Suprapubic skin (tissue), 4 donors: ENCODE results near the gene VARS1. TPM values are rescaled to one million over a fixed set of nuclear protein-coding genes. Genes with fewer than 3 reads are reported as not detected.

Source experiments
- DNase-seq, 2 donors: peaks; one replicate each; pipeline ENCODE4 v3.0.0-alpha.2; 2019; ENCODE audit warnings: low spot score in 2 of 2
- H3K27ac ChIP-seq: fragments of 200-600 bp; sonication (generic); one replicate; pipeline ENCODE4 v1.5.1; 2019
- H3K27me3 ChIP-seq: fragments of 200-600 bp; sonication (generic); one replicate; pipeline ENCODE4 v1.5.1; 2019
- H3K36me3 ChIP-seq: fragments of 200-600 bp; sonication (generic); one replicate; pipeline ENCODE4 v1.5.1; 2019
- H3K4me1 ChIP-seq: fragments of 200-600 bp; sonication (generic); one replicate; pipeline ENCODE4 v1.5.1; 2019
- H3K4me3 ChIP-seq: fragments of 200-600 bp; sonication (generic); one replicate; pipeline ENCODE4 v1.5.1; 2019; ENCODE audit warnings: mild to moderate bottlenecking
- H3K9me3 ChIP-seq: fragments of 200-600 bp; sonication (generic); one replicate; pipeline ENCODE4 v1.5.1; 2019
- EP300 ChIP-seq: sonication (generic); formaldehyde crosslinking; IDR thresholded peaks from one replicate; pipeline ENCODE4 v1.6.1; 2017; ENCODE audit warnings: antibody characterized with exemption
- POLR2A ChIP-seq, 2 donors: fragments of 450-650 bp; IDR thresholded peaks; one replicate each; pipeline ENCODE4 v1.6.1; 2017; ENCODE audit warnings: antibody characterized with exemption in 2 of 2, mild to moderate bottlenecking in 2 of 2, moderate library complexity in 2 of 2
- POLR2AphosphoS5 ChIP-seq, 3 donors: sonication (generic); formaldehyde crosslinking; IDR thresholded peaks; one replicate each; pipeline ENCODE4 v1.6.1; 2017; ENCODE audit warnings: antibody characterized with exemption in 3 of 3
- WGBS: methylation state at CpG from one replicate; pipeline ENCODE4 v1.1.5; 2018; 5-methylcytosine and 5-hydroxymethylcytosine counted together
- total RNA-seq, 4 donors: library from RNA; depleted of rRNA; stranded (reverse); fragments of >200 nt; gene quantifications; one replicate each; pipeline ENCODE4 v1.1.0, GENCODE V29; 2016
- TF ChIP-seq, protein P1 (sequence below), 2 donors: fragments of 200-600 bp in 1 of 2; fragments of 450-650 bp in 1 of 2; sonication (generic) in 1 of 2; IDR thresholded peaks; one replicate each; pipeline ENCODE4 v1.5.1; 2016 to 2019; ENCODE audit warnings: antibody characterized with exemption in 2 of 2, mild to moderate bottlenecking in 1 of 2, moderate library complexity in 1 of 2

Gene VARS1
- total RNA-seq, 4 donors from 2014 or later = 48.8 to 60.0 (median 59.1) TPM

DNA sequence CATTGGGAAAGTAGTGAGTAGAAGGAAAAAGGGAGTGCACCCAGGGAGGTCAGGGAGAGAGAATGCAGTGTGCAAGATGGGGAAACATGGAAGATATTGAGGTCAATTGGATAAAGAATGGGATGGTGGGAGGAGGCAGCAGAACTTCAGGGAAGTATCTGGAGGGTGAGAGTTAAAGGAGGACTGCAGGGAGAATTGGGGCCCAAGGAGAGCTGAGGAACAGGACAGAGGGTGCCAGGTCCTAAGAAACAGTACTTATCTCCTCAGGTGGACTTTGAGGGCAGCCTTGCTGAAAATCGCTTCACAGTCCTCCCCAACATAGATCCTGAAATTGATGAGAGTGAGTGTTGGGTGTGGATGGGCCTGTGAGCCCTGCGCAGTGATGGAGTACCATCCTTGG lies 37.3 kb downstream of the VARS1 start:
- H3K27me3 ChIP-seq = no peaks in the 10 kb centered on the region
- H3K27ac ChIP-seq = no peak overlapping the region
- DNase-seq = no peak
- H3K4me1 ChIP-seq = peaks cover 5% of the 10 kb centered on the region
- no peak overlapping the region for H3K4me3 ChIP-seq
- no peak for TF ChIP-seq POLR2A (IDR thresholded peaks at IDR 0.05)
- TF ChIP-seq EP300 = no peak
- 97% methylated on average over 2 of the region's 2 CpGs for WGBS
- no peaks in the 10 kb centered on the region for H3K9me3 ChIP-seq
- peaks cover 22% of the 10 kb centered on the region for H3K36me3 ChIP-seq

DNA sequence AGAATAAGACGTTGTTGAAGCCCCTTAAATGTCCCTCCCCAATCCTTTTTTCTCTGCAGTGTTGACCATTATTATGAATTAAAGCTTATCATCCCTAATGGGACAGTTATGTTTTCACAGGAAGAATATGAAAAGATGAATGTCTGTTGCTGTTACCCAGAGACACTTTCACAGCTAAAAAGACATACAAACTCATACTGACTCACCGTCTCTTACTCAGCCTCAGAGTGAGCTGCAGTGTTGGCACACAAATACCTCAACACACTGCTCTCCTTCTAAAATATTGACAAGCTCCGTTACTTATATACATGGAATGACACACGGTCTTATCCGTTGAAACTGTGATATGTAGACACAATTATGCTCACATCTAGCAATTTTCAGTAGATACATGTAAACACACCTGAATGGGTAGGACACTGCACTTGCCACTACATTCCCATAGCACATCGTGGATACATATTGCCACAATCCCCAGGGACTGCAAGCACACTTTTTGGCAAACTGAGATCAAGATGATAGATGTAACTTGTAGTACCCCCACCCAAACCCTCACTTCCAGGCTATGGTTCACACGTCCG lies 42.7 kb downstream of the VARS1 start:
- 76% methylated on average over 8 of the region's 8 CpGs for WGBS
- no peaks in the 10 kb centered on the region for H3K27me3 ChIP-seq
- H3K4me3 ChIP-seq = no peak overlapping the region
- H3K36me3 ChIP-seq = no peaks in the 10 kb centered on the region
- no peak for DNase-seq
- no peaks in the 10 kb centered on the region for H3K9me3 ChIP-seq
- TF ChIP-seq POLR2A (IDR thresholded peaks at IDR 0.05) (no peak), EP300 (no peak)
- TF ChIP-seq, protein P1, sequence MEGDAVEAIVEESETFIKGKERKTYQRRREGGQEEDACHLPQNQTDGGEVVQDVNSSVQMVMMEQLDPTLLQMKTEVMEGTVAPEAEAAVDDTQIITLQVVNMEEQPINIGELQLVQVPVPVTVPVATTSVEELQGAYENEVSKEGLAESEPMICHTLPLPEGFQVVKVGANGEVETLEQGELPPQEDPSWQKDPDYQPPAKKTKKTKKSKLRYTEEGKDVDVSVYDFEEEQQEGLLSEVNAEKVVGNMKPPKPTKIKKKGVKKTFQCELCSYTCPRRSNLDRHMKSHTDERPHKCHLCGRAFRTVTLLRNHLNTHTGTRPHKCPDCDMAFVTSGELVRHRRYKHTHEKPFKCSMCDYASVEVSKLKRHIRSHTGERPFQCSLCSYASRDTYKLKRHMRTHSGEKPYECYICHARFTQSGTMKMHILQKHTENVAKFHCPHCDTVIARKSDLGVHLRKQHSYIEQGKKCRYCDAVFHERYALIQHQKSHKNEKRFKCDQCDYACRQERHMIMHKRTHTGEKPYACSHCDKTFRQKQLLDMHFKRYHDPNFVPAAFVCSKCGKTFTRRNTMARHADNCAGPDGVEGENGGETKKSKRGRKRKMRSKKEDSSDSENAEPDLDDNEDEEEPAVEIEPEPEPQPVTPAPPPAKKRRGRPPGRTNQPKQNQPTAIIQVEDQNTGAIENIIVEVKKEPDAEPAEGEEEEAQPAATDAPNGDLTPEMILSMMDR (IDR thresholded peaks at IDR 0.05) = no peak
- H3K4me1 ChIP-seq = no peaks in the 10 kb centered on the region
- no peak overlapping the region for H3K27ac ChIP-seq

DNA sequence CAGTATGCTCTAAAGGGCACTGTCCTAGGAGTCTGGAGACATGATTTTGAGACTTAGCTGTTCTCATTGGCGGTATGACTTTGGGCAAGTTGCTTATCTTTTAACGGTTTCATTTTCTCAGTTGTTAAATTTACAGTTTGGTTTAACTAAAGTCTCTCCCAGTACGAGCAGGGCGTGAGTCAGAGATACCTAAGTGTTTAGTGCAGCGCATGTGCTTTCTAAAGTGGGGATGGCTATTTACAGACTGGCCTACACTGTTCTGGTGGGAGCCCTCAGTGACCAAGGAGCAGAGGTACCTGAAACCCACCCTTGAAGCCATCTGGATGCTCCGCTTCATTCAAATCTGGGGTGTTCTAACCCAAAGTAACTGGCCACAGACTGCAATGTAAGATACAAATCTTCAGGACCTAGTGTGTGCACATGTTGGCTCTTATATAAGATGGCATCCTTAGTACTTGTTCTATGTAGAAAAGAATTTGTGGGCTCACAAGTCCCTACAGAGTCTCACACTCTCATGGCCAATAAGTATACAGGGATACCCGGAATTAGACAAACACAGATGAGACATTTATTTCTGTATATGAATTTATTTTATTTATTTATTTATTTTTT lies 45.0 kb downstream of the VARS1 start:
- 94% methylated on average over 7 of the region's 7 CpGs for WGBS
- H3K4me3 ChIP-seq = no peak overlapping the region
- no peaks in the 10 kb centered on the region for H3K4me1 ChIP-seq
- peaks cover 9% of the 10 kb centered on the region for H3K36me3 ChIP-seq
- no peak for TF ChIP-seq POLR2AphosphoS5 (IDR thresholded peaks at IDR 0.05)
- no peak for TF ChIP-seq EP300
- TF ChIP-seq, protein P1 (IDR thresholded peaks at IDR 0.05) = no peak
- no peak for TF ChIP-seq POLR2A (IDR thresholded peaks at IDR 0.05)
- no peaks in the 10 kb centered on the region for H3K27me3 ChIP-seq
- no peak overlapping the region for H3K27ac ChIP-seq
- DNase-seq = no peak
- no peaks in the 10 kb centered on the region for H3K9me3 ChIP-seq

DNA sequence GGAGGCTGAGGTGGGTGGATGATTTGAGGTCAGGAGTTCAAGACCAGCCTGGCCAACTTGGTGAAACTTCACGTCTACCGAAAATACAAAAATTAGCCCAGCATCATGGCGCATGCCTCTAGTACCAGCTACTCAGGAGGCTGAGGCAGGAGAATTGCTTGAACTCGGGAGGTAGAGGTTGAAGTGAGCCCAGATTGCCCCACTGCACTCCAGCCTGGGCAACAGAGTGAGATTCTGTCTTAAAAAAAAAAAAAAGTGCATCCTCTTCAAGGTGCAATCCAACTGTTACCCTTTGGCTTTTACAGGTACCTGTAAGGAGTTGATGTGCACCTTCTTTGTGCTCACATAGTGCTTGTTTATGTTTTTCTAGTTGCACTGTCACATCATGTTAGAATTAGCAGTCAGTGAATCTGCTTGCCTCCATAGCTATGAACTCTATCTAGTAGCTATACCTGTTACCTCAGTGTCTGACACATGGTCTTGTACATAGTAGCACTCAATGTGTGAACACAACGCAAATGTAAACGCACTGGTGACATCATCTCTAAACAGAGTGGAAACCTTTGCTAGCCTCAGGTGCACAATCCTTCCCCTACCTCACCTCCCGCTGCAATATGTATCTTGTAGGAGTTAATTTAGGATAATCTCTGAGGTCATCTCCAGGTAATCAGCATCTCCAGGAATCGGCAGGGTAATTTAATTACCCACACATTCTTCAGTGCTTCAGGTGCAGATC lies 46.1 kb downstream of the VARS1 start:
- H3K27ac ChIP-seq = no peak overlapping the region

More for the DNA sequence above, 46.1 kb downstream of the VARS1 start:
- Histone ChIP-seq H3K4me1 (no peaks in the 10 kb centered on the region), H3K4me3 (no peak overlapping the region), H3K9me3 (no peaks in the 10 kb centered on the region), H3K36me3 (peaks cover 9% of the 10 kb centered on the region), H3K27me3 (no peaks in the 10 kb centered on the region)
- no peak for DNase-seq
- 89% methylated on average over 8 of the region's 8 CpGs for WGBS
- no peak for TF ChIP-seq POLR2A (IDR thresholded peaks at IDR 0.05)

Other genes starting within 250 kb of the VARS1 start
- gene ATP6V1G2, start 249.1 kb downstream of the VARS1 start, total RNA-seq = 1 to 10 TPM in 2 of 4 donors, under 1 TPM in 1, not detected in 1; 0.64 to 1.6 (median 1.4) TPM
- 10 to 100 TPM; 23.6 to 29.5 (median 25.7) TPM for gene NFKBIL1, start 248.1 kb downstream of the VARS1 start, total RNA-seq
- under 1 TPM in 1 of 4 donors, not detected in 3; 0.47 TPM for gene LTA, start 223.5 kb downstream of the VARS1 start, total RNA-seq
- gene TNF, start 220.2 kb downstream of the VARS1 start, total RNA-seq = 1 to 10 TPM; 1.0 to 6.4 (median 3.3) TPM
- not detected for gene LTB, start 213.3 kb downstream of the VARS1 start, total RNA-seq
- gene LST1, start 209.5 kb downstream of the VARS1 start, total RNA-seq = 10 to 100 TPM in 1 of 4 donors, 1 to 10 TPM in 3; 3.7 to 72.9 (median 6.7) TPM
- gene NCR3, start 202.7 kb downstream of the VARS1 start, total RNA-seq = not detected
- 10 to 100 TPM in 1 of 4 donors, 1 to 10 TPM in 3; 2.6 to 16.3 (median 5.8) TPM for gene AIF1, start 180.5 kb downstream of the VARS1 start, total RNA-seq
- gene PRRC2A, start 175.0 kb downstream of the VARS1 start, total RNA-seq = 100 to 1,000 TPM; 100 to 163 (median 113) TPM
- 100 to 1,000 TPM; 239 to 360 (median 309) TPM for gene BAG6, start 143.1 kb downstream of the VARS1 start, total RNA-seq
- gene APOM, start 139.9 kb downstream of the VARS1 start, total RNA-seq = 1 to 10 TPM; 2.8 to 8.3 (median 6.1) TPM
- gene C6orf47, start 135.0 kb downstream of the VARS1 start, total RNA-seq = 10 to 100 TPM; 31.6 to 41.0 (median 38.1) TPM
- 10 to 100 TPM; 15.0 to 22.6 (median 20.1) TPM for gene GPANK1, start 130.8 kb downstream of the VARS1 start, total RNA-seq
- 100 to 1,000 TPM; 381 to 429 (median 403) TPM for gene CSNK2B, start 129.7 kb downstream of the VARS1 start, total RNA-seq
- 10 to 100 TPM; 11.4 to 63.7 (median 13.9) TPM for gene LY6G5B, start 125.8 kb downstream of the VARS1 start, total RNA-seq
- 1 to 10 TPM in 1 of 4 donors, under 1 TPM in 1, not detected in 2; 0.73 to 5.1 TPM for gene LY6G5C, start 114.7 kb downstream of the VARS1 start, total RNA-seq
- gene ABHD16A, start 92.4 kb downstream of the VARS1 start, total RNA-seq = 10 to 100 TPM; 49.4 to 68.2 (median 57.3) TPM
- gene LY6G6F, start 88.9 kb downstream of the VARS1 start, total RNA-seq = not detected
- 10 to 100 TPM in 1 of 4 donors, 1 to 10 TPM in 1, not detected in 2; 5.5 to 30.8 TPM for gene LY6G6D, start 80.4 kb downstream of the VARS1 start, total RNA-seq
- gene LY6G6C, start 74.0 kb downstream of the VARS1 start, total RNA-seq = 100 to 1,000 TPM in 3 of 4 donors, 10 to 100 TPM in 1; 80.0 to 376 (median 338) TPM
- 1 to 10 TPM; 1.6 to 4.6 (median 4.5) TPM for gene MPIG6B, start 72.4 kb downstream of the VARS1 start, total RNA-seq
- gene DDAH2, start 66.5 kb downstream of the VARS1 start, total RNA-seq = 10 to 100 TPM; 66.8 to 84.2 (median 68.3) TPM
- gene CLIC1, start 59.2 kb downstream of the VARS1 start, total RNA-seq = 100 to 1,000 TPM; 239 to 420 (median 333) TPM
- gene MSH5, start 55.7 kb downstream of the VARS1 start, total RNA-seq = 10 to 100 TPM; 12.6 to 60.1 (median 17.2) TPM
- gene SAPCD1, start 33.1 kb downstream of the VARS1 start, total RNA-seq = 10 to 100 TPM in 3 of 4 donors, 1 to 10 TPM in 1; 9.3 to 42.2 (median 20.3) TPM
- gene VWA7, start 18.4 kb downstream of the VARS1 start, total RNA-seq = 1 to 10 TPM; 1.3 to 3.3 (median 2.3) TPM
- 10 to 100 TPM; 21.7 to 39.5 (median 30.2) TPM for gene LSM2, start 11.2 kb upstream of the VARS1 start, total RNA-seq
- gene HSPA1L, start 19.5 kb upstream of the VARS1 start, total RNA-seq = 1 to 10 TPM in 3 of 4 donors, under 1 TPM in 1; 0.83 to 3.1 (median 1.8) TPM
- gene HSPA1A, start 19.8 kb upstream of the VARS1 start, total RNA-seq = 100 to 1,000 TPM; 200 to 464 (median 408) TPM
- 100 to 1,000 TPM; 243 to 686 (median 558) TPM for gene HSPA1B, start 32.0 kb upstream of the VARS1 start, total RNA-seq
- gene NEU1, start 67.1 kb upstream of the VARS1 start, total RNA-seq = 10 to 100 TPM; 22.2 to 42.7 (median 39.8) TPM
- 1 to 10 TPM; 1.4 to 7.4 (median 4.1) TPM for gene SLC44A4, start 83.2 kb upstream of the VARS1 start, total RNA-seq
- 10 to 100 TPM; 38.7 to 48.9 (median 42.9) TPM for gene EHMT2, start 101.9 kb upstream of the VARS1 start, total RNA-seq
- gene ZBTB12, start 106.3 kb upstream of the VARS1 start, total RNA-seq = 1 to 10 TPM in 3 of 4 donors, under 1 TPM in 1; 0.49 to 2.6 (median 1.5) TPM
- gene C2, start 132.0 kb upstream of the VARS1 start, total RNA-seq = 1 to 10 TPM; 2.6 to 6.4 (median 4.1) TPM
- gene CFB, start 150.3 kb upstream of the VARS1 start, total RNA-seq = 1 to 10 TPM; 3.7 to 6.8 (median 5.1) TPM
- 10 to 100 TPM; 56.7 to 72.1 (median 65.8) TPM for gene NELFE, start 163.2 kb upstream of the VARS1 start, total RNA-seq
- 10 to 100 TPM; 31.3 to 60.4 (median 49.3) TPM for gene SKIC2, start 163.4 kb upstream of the VARS1 start, total RNA-seq
- 10 to 100 TPM; 13.1 to 25.3 (median 16.4) TPM for gene DXO, start 176.4 kb upstream of the VARS1 start, total RNA-seq
- 10 to 100 TPM in 1 of 4 donors, 1 to 10 TPM in 3; 4.0 to 10.2 (median 5.3) TPM for gene C4A, start 186.3 kb upstream of the VARS1 start, total RNA-seq
- gene C4B, start 219.0 kb upstream of the VARS1 start, total RNA-seq = 1 to 10 TPM; 1.3 to 9.4 (median 5.1) TPM
- 1 to 10 TPM in 1 of 4 donors, under 1 TPM in 1, not detected in 2; 0.39 to 2.3 TPM for gene CYP21A2, start 242.7 kb upstream of the VARS1 start, total RNA-seq